Activated CD4-positive, CD25-positive, alpha-beta regulatory T cell treated with anti-CD3 and anti-CD28 coated beads, Interleukin-2, amount 50 U/mL, for 24 hours (primary cell): Measurements from ENCODE around the gene NTSR1.

Experiments
- ATAC-seq, 2 donors: fragments of 150-1000 bp; cut with Tn5 transposase; one replicate each; pipeline ENCODE4 v1.10.0; 2021; ENCODE audit warnings: mild to moderate bottlenecking in 1 of 2, moderate library complexity in 1 of 2

The NTSR1 gene

GRCh38 chr20:62772990-62773844 lies 64.6 kb downstream of the NTSR1 start:
- ATAC-seq = no peak

- no peak for ATAC-seq
These were observed 65.4 kb downstream of the NTSR1 start for GRCh38 chr20:62773845-62774714.

GRCh38 chr20:62774762-62775161 lies 66.1 kb downstream of the NTSR1 start:
- ATAC-seq = no peak

GRCh38 chr20:62775206-62775605 lies 66.6 kb downstream of the NTSR1 start:
- no peak for ATAC-seq

- no peak for ATAC-seq
These were observed 67.5 kb downstream of the NTSR1 start for GRCh38 chr20:62776035-62776691.

- ATAC-seq = peak; percentile 84 to 87
These were observed 68.3 kb downstream of the NTSR1 start for GRCh38 chr20:62776692-62777527.

- ATAC-seq = no peak
These were observed 68.8 kb downstream of the NTSR1 start for GRCh38 chr20:62777528-62777830.

- no peak for ATAC-seq
These were observed 69.4 kb downstream of the NTSR1 start for GRCh38 chr20:62778058-62778457.

- no peak for ATAC-seq
These were observed 70.2 kb downstream of the NTSR1 start for GRCh38 chr20:62778601-62779416.

- ATAC-seq = no peak
These were observed 70.7 kb downstream of the NTSR1 start for GRCh38 chr20:62779417-62779685.

GRCh38 chr20:62780204-62780603 lies 71.6 kb downstream of the NTSR1 start:
- no peak for ATAC-seq

- ATAC-seq = no peak
These were observed 72.1 kb downstream of the NTSR1 start for GRCh38 chr20:62780696-62781095.

GRCh38 chr20:62782149-62782892 lies 73.7 kb downstream of the NTSR1 start:
- ATAC-seq = no peak

GRCh38 chr20:62782893-62783278 lies 74.2 kb downstream of the NTSR1 start:
- peak in 1 of 2 donors; percentile 13 for ATAC-seq

GRCh38 chr20:62784497-62784896 lies 75.9 kb downstream of the NTSR1 start:
- no peak for ATAC-seq

- no peak for ATAC-seq
These were observed 76.8 kb downstream of the NTSR1 start for GRCh38 chr20:62785393-62785792.

- ATAC-seq = no peak
These were observed 77.5 kb downstream of the NTSR1 start for GRCh38 chr20:62786157-62786556.

GRCh38 chr20:62787321-62787720 lies 78.7 kb downstream of the NTSR1 start:
- ATAC-seq = no peak

- no peak for ATAC-seq
These were observed 79.2 kb downstream of the NTSR1 start for GRCh38 chr20:62787866-62788265.

GRCh38 chr20:62788607-62789006 lies 80.0 kb downstream of the NTSR1 start:
- no peak for ATAC-seq

- no peak for ATAC-seq
These were observed 81.4 kb downstream of the NTSR1 start for GRCh38 chr20:62790075-62790474.
